Measurements from ENCODE around the gene FAM120B.

FAM120B gene

DNA sequence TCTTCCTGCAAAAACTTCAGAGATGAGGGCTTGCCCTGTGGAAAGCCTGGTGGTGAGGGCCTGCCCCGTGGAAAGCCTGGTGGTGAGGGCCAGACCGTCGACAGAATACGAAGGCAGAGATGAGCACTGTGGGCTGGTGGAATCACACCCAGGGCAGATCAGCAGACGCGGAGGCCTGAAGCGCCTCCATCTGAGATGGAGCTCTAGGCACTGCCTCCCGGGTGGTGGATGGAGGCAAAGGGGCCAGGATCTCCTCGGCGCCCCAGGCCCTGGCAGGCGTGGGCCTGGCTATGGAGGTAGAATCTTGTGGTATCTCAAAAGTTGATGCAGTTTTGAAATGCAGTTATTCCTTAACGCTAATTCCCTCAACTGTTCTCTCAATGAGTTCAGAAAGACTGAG lies 141.8 kb downstream of the FAM120B start:
- TF ChIP-seq, protein P1, sequence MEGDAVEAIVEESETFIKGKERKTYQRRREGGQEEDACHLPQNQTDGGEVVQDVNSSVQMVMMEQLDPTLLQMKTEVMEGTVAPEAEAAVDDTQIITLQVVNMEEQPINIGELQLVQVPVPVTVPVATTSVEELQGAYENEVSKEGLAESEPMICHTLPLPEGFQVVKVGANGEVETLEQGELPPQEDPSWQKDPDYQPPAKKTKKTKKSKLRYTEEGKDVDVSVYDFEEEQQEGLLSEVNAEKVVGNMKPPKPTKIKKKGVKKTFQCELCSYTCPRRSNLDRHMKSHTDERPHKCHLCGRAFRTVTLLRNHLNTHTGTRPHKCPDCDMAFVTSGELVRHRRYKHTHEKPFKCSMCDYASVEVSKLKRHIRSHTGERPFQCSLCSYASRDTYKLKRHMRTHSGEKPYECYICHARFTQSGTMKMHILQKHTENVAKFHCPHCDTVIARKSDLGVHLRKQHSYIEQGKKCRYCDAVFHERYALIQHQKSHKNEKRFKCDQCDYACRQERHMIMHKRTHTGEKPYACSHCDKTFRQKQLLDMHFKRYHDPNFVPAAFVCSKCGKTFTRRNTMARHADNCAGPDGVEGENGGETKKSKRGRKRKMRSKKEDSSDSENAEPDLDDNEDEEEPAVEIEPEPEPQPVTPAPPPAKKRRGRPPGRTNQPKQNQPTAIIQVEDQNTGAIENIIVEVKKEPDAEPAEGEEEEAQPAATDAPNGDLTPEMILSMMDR (conservative IDR thresholded peaks at IDR 0.05; ENCODE audit: low read depth, low read length), result no peak
- no peak overlapping the region for H3K4me3 ChIP-seq (ENCODE audit: low read depth, low read length)
- no peak for DNase-seq (ENCODE audit: low read depth)

DNA sequence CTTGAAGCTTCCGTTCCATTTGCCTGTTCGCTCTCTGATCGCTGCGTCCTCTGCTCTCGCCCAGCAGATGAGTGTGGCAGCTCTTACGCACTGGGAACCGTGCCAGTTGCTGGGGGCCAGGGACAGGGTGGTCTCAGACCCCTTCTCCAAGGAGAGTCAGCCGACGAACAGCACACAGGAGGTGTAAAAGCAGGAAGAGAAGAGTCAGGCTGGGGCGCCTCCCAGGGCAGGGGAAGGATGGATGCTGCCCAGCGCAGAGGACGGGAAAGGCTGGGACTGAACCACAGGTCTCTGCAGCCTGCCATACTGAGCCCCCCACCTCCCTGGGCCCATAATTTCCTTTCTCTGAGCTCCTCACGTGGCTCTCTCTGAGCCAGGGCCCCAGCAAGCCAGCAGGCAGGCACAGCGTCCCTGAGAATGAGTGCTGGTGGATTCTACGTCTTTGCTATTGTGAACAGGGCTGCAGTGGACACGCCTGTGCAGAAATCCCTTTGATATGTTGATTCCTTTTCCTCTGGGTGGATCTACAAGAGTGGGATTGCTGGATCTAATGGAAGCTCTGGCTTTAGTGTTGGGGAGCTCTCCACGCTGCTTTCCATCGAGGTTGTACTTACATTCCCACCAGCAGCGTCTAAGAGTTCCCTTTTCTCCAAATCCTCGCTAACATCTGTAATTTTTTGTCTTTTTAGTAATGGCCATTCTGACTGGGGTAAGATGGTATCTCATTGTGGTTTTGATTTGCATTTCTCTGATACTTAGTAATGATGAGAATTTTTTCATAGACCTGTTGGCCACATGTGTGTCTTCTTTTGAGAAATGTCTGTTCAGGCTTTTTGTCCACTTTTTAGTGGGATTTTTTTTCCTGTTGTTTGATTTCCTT lies 142.4 kb downstream of the FAM120B start:
- H3K4me3 ChIP-seq (ENCODE audit: low read depth, low read length), result no peak overlapping the region
- no peak for DNase-seq (ENCODE audit: low read depth)
- TF ChIP-seq, protein P1 (conservative IDR thresholded peaks at IDR 0.05; ENCODE audit: low read depth, low read length), result no peak

DNA sequence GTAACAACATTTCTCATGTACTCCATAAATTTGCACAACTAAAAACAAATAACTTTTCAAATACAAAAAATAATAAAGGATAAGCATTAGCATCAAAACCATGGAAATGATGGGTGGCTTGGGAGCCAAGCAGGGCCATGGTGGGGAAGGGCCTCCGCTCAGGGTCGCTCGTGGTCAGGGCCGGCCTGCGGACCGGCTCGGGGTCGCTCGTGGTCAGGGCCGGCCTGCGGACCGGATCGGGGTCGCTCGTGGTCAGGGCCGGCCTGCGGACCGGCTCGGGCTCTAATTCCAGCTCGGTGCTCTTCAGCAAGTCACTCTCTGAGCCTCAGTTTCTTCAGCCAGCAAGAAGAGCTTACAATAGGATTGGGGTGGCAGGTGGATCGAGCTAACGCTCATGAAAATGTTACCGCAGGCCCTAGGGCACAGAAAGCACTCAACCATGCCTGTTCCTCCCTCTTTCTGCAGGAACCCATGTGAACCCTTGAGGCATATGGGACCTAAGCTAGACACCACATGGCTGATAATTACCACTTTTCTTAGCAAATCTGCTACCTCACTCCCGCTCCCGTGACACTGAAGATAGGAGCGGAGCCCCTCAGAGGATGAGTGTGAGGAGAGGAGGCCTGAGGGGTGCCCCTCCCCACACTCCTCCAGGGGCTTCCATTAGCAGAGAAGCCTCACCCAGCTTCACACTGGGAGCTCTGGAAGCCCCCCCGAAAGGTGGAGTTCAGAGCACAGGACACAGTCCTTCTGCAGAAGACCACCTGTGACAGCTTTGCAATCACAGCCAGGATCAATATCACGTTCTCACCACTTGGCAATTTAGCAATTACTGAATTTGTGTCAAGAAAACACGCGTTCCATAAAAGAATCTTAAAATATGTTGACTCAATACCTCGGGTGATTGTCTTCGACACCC lies 143.5 kb downstream of the FAM120B start:
- no peak overlapping the region for H3K4me3 ChIP-seq (ENCODE audit: low read depth, low read length)
- no peak for DNase-seq (ENCODE audit: low read depth)
- TF ChIP-seq, protein P1 (conservative IDR thresholded peaks at IDR 0.05; ENCODE audit: low read depth, low read length), result no peak

DNA sequence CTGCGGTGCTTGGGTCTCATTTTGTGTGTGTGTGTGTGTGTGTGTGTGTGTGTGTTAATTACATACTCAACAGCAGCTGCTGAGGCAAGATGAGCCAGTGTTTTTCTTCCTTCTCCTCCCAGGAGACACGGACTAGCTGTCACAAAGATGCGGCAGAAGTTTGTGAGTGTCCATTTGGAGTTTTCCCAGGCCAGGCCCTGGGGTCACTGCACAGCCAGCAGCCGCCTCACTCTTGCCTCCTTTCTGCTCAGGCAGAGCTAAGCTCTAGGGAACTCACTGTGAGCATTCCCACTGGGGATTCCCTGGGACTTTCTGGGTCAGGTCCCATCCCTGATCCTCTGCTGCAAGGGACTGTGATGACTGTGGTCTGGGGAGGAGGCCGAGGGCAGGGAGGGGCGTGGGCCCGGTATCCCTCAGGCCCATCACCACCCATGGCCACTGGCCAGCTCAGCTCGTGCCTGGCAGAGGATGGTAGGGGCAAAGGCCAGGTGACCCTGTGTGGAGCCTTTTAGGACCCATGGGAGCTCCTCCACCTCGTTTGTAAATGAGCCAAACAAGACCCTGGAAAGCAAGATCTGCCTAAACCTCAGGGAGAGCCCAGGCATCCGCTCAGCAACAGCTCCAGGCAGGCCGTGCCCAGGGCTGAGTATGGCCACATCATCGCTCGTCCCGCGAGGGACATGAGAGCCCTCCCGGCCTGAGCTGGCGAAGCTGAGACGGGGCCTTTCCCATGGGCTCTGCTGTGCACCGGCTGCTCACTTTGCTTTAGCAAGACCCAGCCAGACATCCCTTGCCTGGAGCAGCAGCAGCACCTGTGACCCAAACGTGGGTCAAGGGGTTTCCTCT lies 144.6 kb downstream of the FAM120B start:
- TF ChIP-seq, protein P1 (conservative IDR thresholded peaks at IDR 0.05; ENCODE audit: low read depth, low read length), result no peak
- H3K4me3 ChIP-seq (ENCODE audit: low read depth, low read length), result no peak overlapping the region
- DNase-seq (ENCODE audit: low read depth), result no peak

DNA sequence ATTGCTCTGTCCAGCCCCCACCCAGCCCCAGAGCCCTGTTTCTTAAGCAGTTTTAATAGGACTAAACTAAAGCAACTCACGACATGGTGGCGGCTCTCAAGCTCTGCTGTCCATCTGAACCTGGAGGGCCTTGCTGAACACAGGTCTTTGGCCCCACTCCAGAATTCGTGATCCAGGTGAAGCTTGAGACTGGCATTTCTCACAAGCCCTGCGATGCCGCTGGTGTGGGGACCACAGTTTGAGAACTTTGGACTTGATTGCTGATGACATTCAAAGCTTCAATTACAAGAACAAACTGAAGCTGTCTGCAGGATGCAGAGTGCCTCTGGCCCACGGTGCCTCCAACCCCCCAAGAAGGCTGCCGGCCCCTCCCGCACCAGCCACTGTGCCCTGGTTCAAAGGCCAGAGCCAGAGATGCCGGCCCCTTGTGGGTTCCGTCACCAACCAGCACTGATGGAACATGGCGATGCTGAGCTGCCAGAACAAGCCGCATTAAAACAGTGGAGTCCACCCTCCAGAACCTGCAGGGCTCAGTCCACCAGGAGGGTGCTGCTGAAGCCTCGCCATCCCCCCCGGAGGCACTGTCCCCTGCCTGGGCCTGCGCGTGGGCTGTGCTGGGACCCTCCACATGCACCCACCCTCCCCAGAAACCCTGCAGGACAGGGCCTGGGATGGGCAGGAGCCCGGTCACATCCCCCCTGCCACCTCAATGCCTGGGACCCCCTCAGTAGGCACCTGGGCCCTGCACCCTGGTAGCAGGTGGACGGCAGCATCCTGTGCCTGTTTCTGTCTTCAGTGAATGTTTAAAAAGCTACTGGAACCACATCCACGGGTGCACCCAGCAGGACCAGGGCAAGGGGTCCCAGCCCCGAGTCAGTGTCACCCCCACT lies 145.4 kb downstream of the FAM120B start:
- no peak overlapping the region for H3K4me3 ChIP-seq (ENCODE audit: low read depth, low read length)
- DNase-seq (ENCODE audit: low read depth), result no peak
- TF ChIP-seq, protein P1 (conservative IDR thresholded peaks at IDR 0.05; ENCODE audit: low read depth, low read length), result no peak
